HuH-7.5 (cell line): ENCODE results near the gene LCOR.

Experiments used
- DNase-seq: peaks from one replicate; pipeline ENCODE4 v3.0.0; 2011; ENCODE audit warnings: low spot score

Gene LCOR

GRCh38 chr10:96987842-96988175 is 155.7 kb downstream of the LCOR start:
- DNase-seq: no peak

DNA sequence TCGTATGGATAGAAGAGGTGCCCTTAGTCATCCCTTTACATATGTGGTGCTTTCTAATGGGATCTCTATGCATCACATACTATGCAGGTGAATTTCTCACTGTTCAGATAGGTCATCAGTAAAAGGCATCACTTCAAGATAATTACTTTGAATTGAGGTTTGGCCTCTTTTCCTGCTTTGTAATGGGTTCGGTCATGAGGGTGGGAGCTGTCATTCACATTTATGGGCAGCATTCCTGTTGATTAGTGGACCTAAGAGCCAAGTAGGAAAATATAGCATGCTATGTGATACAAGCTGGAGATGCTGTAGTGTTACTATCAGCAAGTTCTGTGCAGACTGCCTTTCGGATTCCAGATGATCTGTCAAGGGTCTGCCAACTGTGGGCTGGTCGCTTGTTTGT is 156.3 kb downstream of the LCOR start:
- no peak for DNase-seq

- DNase-seq: no peak
These were observed 159.3 kb downstream of the LCOR start for GRCh38 chr10:96991313-96991841.

GRCh38 chr10:96992721-96993120 is 160.6 kb downstream of the LCOR start:
- DNase-seq: no peak

DNA sequence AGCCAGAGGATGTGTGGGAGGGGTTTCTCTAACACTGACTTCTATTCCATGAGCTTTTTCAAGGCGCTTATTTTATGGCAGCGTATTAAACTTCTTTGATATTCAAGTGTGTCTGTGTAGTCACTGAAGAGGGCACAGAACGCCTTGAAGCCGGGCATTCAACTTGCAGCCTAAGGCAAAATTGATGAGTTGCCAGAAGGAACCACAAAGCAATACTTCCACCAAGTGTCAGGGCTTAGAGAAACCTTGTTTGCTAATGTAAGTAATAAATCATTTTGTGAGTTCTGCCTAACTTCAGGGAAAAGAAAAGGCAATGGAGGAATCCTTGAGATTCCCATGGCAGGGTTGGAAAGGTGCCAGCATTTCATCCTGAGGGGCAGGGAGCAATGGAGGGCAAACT is 163.8 kb downstream of the LCOR start:
- DNase-seq: no peak

GRCh38 chr10:96996275-96996965 is 164.3 kb downstream of the LCOR start:
- DNase-seq: no peak

DNA sequence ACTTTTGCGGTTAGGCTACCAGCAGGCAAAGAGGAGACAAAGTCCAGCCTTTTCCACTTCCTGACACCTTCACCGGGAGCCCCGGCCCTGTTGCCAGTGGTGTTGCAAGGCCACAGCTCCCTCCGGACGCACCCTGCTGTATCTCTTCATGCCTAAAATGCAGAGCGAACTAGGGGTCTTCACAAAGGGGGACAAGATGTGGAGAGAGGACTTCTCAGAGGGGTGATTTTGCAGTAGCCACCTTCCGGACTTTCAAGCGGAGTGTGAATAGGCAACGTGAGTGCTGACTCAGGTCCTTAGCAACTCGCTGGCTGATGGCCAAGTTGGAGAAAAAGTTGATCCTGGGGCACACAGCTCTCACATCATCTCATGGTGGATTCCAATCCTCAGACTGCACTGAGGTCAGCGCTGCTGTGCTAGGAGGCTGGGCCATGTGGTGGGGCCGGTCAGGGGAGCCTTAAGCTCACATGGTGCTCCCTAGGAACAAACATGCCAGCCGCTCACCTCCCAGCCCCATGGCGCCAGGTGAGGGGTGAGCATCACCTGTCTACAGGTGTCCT is 166.3 kb downstream of the LCOR start:
- peak; percentile 61 for DNase-seq

DNA sequence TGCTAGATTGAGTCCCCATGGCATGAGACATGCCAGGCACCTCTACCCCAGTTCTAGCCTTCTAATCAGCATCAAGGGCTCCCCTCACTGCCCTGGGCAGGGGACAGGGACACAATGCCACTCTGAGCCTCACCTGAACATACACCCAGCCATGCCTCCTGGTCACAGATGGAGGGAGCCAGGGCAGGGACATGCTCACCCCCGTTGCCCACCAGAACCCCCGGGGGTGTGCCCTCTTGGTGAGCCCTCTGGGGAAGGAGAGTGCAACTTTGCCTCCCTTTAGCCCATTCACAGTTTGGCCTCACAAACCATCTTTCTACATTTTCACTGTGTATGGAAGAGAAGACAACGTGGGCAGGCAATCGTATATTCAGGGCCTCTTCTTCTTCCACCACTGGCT is 167.2 kb downstream of the LCOR start:
- DNase-seq: no peak

DNA sequence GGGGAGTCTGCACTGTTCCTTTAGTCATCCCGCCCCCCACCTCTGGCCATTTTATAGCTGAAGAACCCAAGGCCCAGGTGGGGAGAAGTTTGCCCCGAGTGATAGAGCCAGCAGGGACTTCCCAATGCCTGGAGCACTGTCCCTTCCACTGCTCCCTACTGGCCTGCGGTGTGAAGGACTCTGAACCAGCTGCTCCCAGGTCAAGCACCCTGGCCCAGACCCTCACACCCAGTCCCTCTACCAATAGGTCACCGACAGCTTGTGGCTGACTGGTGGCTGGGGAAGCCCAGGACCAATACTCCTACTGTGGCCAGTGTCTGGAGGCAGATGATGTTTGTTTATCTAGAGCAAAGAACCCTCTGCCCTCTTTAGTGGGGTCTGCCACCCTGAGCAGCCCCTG is 167.9 kb downstream of the LCOR start:
- no peak for DNase-seq

- no peak for DNase-seq
These were observed 168.5 kb downstream of the LCOR start for GRCh38 chr10:97000487-97001182.

DNA sequence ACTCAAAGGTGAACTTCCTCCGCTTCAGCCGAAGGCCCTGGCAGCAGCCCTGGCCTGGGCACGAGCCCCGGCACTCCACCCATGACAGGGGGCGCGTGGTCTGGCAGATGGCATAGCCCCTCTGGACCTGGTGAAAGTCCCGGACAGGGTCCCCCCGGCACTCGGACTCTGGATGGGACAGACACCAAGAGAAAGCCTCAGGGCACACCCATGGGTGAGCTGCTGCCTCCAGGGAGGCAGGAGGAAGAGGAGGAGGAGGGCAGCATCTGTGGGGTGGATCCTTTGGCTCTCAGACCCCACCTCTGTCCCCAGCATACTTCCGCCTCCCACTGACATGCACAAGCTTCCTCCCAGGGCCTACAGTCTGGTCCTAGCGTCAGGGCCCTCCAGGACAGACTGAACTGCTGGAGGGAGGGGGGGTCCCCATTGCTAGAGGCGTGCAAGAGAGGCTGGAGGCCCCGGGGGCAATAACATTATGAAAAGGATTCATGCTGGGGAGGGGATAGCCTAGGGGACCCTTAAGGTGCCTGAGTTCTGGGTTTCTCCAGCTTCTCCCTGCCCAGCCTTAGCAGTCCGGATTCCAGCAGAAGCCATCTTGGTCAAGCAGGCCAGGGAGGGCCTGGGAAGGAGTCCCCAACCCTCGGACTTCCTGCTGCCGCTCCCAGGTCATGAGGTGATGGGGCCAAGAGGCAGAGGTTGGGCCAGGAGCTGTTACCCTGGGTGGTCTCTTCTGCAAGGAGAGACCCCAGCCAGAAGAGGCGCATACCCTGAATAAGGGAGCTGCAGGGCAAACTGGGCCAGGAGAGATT is 169.3 kb downstream of the LCOR start:
- DNase-seq: no peak

DNA sequence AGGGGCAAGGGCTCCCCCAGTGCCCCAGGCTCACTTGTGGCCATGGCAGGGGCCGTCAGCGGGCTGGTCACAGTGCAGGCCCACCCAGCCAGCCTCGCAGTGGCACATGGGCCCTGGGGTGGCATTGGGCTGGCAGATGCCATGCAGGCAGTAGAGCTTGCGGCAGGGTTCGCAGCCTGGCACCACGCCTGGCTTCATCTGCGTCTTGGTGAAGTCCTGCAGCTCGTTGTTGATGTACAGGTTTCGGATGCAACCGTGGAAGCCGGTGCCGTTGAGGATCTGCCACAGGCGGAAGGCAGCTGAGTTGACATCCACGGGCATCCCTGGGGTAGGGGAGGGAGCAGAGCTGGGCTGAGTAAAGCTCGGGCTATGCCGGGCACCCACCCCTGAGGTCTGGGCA is 170.6 kb downstream of the LCOR start:
- DNase-seq: no peak

- DNase-seq: no peak
These were observed 171.2 kb downstream of the LCOR start for GRCh38 chr10:97003151-97003803.

DNA sequence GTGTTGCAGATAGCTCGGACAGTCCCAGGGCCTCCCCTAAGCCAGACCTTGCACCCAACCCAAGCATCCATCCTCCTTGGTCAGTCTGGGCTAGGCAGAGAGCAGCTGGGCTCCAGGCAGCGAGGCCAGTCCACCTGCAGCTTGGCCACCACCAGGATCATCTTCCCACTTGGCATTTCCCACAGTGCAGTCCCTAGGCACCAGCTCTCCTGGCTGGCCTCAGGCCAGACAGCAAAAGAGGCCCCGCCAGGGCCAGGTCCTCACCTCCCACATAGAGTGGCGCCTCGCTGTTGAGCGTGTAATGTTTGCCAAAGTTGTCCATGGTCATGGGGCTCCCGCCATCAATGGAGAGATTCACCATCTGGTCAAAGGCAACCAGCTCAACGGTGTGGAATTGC is 171.7 kb downstream of the LCOR start:
- no peak for DNase-seq

GRCh38 chr10:97004591-97004990 is 172.5 kb downstream of the LCOR start:
- no peak for DNase-seq

DNA sequence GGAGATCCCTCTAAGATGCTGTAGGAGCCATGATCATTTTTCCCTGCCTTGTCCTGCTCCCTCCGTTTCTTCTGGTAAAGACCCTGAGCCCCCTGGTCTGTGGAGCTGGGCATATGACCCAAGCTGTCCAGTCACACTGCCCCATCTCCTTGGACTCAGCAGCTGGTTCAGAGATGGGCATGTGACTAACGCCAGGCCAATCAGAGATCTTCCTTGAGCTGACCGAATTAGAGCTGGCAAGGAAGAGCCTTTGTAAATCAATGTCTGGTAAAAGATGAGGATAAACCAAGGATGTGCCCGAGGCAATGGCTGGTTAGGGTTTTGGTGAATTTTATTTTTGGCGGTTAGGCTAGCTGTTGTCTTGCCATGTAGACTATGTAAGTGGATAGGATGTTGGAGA is 173.3 kb downstream of the LCOR start:
- DNase-seq: no peak

GRCh38 chr10:97006364-97006763 is 174.3 kb downstream of the LCOR start:
- no peak for DNase-seq

DNA sequence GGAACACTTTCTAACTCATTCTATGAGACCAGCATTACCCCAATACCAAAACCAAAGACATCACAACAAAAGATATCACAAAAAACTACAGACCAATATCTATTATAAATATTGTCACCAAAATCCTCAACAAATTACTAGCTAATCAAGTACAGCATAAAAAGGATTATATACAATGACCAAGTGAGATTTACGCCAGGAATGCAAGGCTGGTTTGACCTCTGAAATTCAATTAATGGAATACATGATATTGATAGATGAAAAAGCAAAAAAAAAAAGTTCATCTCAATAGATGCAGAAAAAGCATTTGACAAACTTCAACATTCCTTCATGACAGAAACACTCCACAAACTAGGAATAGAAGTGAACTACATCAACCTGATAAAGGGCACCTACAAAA is 175.3 kb downstream of the LCOR start:
- DNase-seq: no peak

DNA sequence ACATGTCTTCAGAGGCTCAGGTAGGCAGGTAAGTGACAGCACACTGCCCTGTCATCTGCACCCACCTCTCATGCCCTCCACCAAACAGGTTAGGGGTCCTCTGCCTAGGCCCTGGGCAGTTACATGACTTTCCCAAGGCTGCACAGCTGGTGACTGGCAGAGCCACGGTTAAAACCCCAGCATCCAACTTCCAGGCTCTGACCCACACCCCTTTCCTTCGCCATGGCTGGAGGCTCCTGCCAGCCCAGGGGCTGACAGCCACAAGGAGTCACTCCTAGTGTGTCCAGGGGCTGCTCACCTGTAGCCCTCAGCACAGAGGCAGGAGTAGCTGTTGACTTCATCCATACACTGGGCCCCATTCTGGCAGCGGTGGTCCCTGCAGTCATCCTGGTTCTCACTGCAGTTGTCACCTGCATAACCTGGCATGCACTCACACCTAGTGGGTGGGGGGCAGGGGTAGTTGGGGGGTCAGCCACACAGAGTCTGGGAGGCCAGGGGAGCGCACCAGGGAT is 178.7 kb downstream of the LCOR start:
- no peak for DNase-seq

DNA sequence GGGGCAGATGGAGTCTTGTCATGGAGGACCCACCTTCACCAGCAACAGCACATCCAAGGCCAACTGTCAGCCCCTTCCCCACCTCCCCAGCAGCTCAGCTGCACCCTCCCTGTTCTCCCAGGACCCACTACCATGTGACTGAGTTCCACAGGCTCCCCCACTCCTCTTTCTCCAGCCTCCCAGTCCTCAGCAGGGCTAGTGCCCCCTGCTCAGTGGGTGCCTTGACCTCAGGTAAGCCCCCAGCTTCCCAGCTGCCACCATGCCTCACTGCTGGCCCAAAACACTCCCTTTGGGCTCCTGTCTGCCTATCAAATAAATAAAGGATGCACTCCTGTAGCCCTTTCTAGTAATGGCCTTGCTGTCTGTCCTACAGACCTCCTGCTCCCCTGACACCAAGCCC is 179.3 kb downstream of the LCOR start:
- DNase-seq: no peak

- DNase-seq: no peak
These were observed 180.4 kb downstream of the LCOR start for GRCh38 chr10:97012470-97012869.

DNA sequence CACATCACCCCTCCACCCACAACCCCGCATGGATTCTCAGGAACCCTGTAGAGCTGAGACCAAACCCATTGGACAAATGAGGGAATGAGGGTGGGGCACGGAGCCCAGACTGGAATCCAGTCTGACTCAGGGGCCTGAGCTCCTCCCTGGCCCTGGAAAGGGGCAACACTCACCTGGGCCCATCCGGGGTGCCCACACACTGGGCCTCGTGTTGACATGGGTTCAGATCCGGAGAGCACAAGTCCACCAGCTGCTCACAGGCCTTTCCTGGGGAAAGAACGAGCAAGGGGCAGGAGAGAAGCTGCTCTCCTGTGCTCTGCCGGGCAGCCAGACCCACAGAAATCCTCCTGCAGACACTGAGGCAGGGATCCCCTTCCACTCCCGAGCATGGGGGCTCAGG is 181.5 kb downstream of the LCOR start:
- no peak for DNase-seq
